ENCODE data around the gene COBL.

The COBL gene

GRCh38 chr7:51113560-51113959 is 203.0 kb downstream of the COBL start:
- Histone ChIP-seq H3K27me3 (ENCODE audit: insufficient read depth, low read length, poor library complexity, severe bottlenecking) (no peaks in the 10 kb centered on the region), H2AFZ (ENCODE audit: low read length) (no peak overlapping the region), H3F3A (ENCODE audit: low read depth) (no peaks in the 10 kb centered on the region), H3K9ac (ENCODE audit: low read depth, low read length, poor library complexity, severe bottlenecking) (no peak overlapping the region), H3K4me2 (ENCODE audit: low read depth, low read length, poor library complexity, severe bottlenecking) (no peak overlapping the region), H3K4me3 (ENCODE audit: low read length, poor library complexity, severe bottlenecking) (no peak overlapping the region), H3K9me2 (replicated peaks; ENCODE audit: low read depth, low read length) (no peaks in the 10 kb centered on the region), H4K20me1 (ENCODE audit: insufficient read depth, low read length, poor library complexity, severe bottlenecking) (no peaks in the 10 kb centered on the region), H3K9me3 (ENCODE audit: insufficient read depth, low read depth, low read length) (peaks cover 7% of the 10 kb centered on the region), H3K4me1 (ENCODE audit: insufficient read depth, low read length, poor library complexity, severe bottlenecking) (peaks cover 6% of the 10 kb centered on the region), H3K79me2 (ENCODE audit: insufficient read depth, low read length) (no peaks in the 10 kb centered on the region), H3K36me3 (ENCODE audit: insufficient read depth, low read length) (no peaks in the 10 kb centered on the region)
- TF ChIP-seq EZH2phosphoT487 (IDR thresholded peaks at IDR 0.05; ENCODE audit: borderline replicate concordance), result no peak
- TF ChIP-seq, protein P1, sequence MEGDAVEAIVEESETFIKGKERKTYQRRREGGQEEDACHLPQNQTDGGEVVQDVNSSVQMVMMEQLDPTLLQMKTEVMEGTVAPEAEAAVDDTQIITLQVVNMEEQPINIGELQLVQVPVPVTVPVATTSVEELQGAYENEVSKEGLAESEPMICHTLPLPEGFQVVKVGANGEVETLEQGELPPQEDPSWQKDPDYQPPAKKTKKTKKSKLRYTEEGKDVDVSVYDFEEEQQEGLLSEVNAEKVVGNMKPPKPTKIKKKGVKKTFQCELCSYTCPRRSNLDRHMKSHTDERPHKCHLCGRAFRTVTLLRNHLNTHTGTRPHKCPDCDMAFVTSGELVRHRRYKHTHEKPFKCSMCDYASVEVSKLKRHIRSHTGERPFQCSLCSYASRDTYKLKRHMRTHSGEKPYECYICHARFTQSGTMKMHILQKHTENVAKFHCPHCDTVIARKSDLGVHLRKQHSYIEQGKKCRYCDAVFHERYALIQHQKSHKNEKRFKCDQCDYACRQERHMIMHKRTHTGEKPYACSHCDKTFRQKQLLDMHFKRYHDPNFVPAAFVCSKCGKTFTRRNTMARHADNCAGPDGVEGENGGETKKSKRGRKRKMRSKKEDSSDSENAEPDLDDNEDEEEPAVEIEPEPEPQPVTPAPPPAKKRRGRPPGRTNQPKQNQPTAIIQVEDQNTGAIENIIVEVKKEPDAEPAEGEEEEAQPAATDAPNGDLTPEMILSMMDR (conservative IDR thresholded peaks at IDR 0.05; ENCODE audit: low read length), result no peak

GRCh38 chr7:51111241-51111940 is 205.2 kb downstream of the COBL start:
- Histone ChIP-seq H3K36me3 (ENCODE audit: insufficient read depth, low read length) (no peaks in the 10 kb centered on the region), H3K4me2 (ENCODE audit: low read depth, low read length, poor library complexity, severe bottlenecking) (no peak overlapping the region), H2AFZ (ENCODE audit: low read length) (no peak overlapping the region), H3K9me2 (replicated peaks; ENCODE audit: low read depth, low read length) (no peaks in the 10 kb centered on the region), H3F3A (ENCODE audit: low read depth) (no peaks in the 10 kb centered on the region), H3K79me2 (ENCODE audit: insufficient read depth, low read length) (no peaks in the 10 kb centered on the region), H3K27me3 (ENCODE audit: insufficient read depth, low read length, poor library complexity, severe bottlenecking) (no peaks in the 10 kb centered on the region), H3K9me3 (ENCODE audit: insufficient read depth, low read depth, low read length) (peaks cover 7% of the 10 kb centered on the region), H3K4me3 (ENCODE audit: low read length, poor library complexity, severe bottlenecking) (no peak overlapping the region), H3K9ac (ENCODE audit: low read depth, low read length, poor library complexity, severe bottlenecking) (no peak overlapping the region), H4K20me1 (ENCODE audit: insufficient read depth, low read length, poor library complexity, severe bottlenecking) (no peaks in the 10 kb centered on the region), H3K4me1 (ENCODE audit: insufficient read depth, low read length, poor library complexity, severe bottlenecking) (peaks cover 6% of the 10 kb centered on the region)
- TF ChIP-seq, protein P1 (conservative IDR thresholded peaks at IDR 0.05; ENCODE audit: low read length), result no peak
- no peak for TF ChIP-seq EZH2phosphoT487 (IDR thresholded peaks at IDR 0.05; ENCODE audit: borderline replicate concordance)

- TF ChIP-seq EZH2phosphoT487 (IDR thresholded peaks at IDR 0.05; ENCODE audit: borderline replicate concordance), result no peak
- TF ChIP-seq, protein P1 (conservative IDR thresholded peaks at IDR 0.05; ENCODE audit: low read length), result no peak
- no peaks in the 10 kb centered on the region for H3K9me3 ChIP-seq (ENCODE audit: insufficient read depth, low read depth, low read length)
- no peaks in the 10 kb centered on the region for H3F3A ChIP-seq (ENCODE audit: low read depth)
- no peaks in the 10 kb centered on the region for H3K79me2 ChIP-seq (ENCODE audit: insufficient read depth, low read length)
- no peak overlapping the region for H3K9ac ChIP-seq (ENCODE audit: low read depth, low read length, poor library complexity, severe bottlenecking)
- H3K4me3 ChIP-seq (ENCODE audit: low read length, poor library complexity, severe bottlenecking), result no peak overlapping the region
- peaks cover 4% of the 10 kb centered on the region for H3K4me1 ChIP-seq (ENCODE audit: insufficient read depth, low read length, poor library complexity, severe bottlenecking)
- H4K20me1 ChIP-seq (ENCODE audit: insufficient read depth, low read length, poor library complexity, severe bottlenecking), result no peaks in the 10 kb centered on the region
- no peak overlapping the region for H3K4me2 ChIP-seq (ENCODE audit: low read depth, low read length, poor library complexity, severe bottlenecking)
- H3K36me3 ChIP-seq (ENCODE audit: insufficient read depth, low read length), result no peaks in the 10 kb centered on the region
- H2AFZ ChIP-seq (ENCODE audit: low read length), result no peak overlapping the region
- H3K27me3 ChIP-seq (ENCODE audit: insufficient read depth, low read length, poor library complexity, severe bottlenecking), result no peaks in the 10 kb centered on the region
- H3K9me2 ChIP-seq (replicated peaks; ENCODE audit: low read depth, low read length), result no peaks in the 10 kb centered on the region
These were observed 208.5 kb downstream of the COBL start for GRCh38 chr7:51108134-51108533.

All from Loucy (cell line).